Measurements from ENCODE around the gene CTRB1. TPM values are rescaled to one million over a fixed set of nuclear protein-coding genes. Genes with fewer than 3 reads are reported as not detected.

CTRB1 gene
- total RNA-seq, 2 donors from 2014 or later = 14,932 to 20,352 TPM

DNA sequence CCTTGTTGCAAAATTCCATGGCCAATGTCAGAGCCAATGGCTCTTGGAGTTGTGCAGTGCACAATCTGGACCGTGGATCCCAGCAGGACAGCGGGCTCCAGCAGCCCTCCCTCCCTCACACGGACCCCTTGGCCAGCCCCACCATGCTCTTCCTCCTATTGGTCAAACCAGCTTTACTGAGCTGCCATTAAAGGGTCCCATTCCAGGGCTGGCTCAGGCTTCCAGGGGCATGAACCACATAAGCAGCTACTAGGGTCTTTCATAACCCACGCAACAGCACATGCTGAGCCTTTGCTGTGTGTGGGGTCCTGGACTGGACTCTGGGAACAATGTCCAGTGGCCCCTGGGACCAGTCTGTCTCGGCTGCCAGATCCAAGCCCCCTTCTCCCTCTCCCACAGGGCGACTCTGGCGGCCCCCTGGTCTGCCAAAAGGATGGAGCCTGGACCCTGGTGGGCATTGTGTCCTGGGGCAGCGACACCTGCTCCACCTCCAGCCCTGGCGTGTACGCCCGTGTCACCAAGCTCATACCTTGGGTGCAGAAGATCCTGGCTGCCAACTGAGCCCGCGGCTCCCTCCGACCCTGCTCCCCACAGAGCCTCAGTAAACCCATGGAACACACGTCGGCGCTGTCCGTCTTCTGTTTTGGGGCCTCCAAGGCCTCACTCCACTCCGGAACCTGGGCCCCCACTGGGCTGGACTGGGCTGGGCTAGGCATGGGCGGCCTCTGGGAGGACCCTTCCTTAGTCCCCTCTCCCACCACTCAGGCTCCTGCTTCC lies 5.7 kb downstream of the CTRB1 start:
- DNase-seq (peak; percentile 55 to 71 (median 68)), ATAC-seq (no peak)
- H3K36me3 ChIP-seq (replicated peaks in 1 of 2; ENCODE audit: insufficient read depth in 1 of 2, low read depth in 2 of 2) = peaks cover 1 to 8% of the 10 kb centered on the region in 2 donors
- intact Hi-C loops (cut with DNase I) = no loop called here
- peak overlapping the region; percentile 8 to 28 for H3K4me3 ChIP-seq
- H3K4me1 ChIP-seq = peaks cover 50% of the 10 kb centered on the region
- H3K9me3 ChIP-seq = no peaks in the 10 kb centered on the region
- WGBS, 2 donors = 16 to 24% methylated on average over 4 to 20 of the region's 20 CpGs
- peak overlapping the region; percentile 78 to 95 (median 89) for H3K27ac ChIP-seq
- H3K27me3 ChIP-seq = no peaks in the 10 kb centered on the region
- peak; percentile 45 to 84 (median 64) for TF ChIP-seq POLR2A (IDR thresholded peaks at IDR 0.05)
- TF ChIP-seq, protein P1, sequence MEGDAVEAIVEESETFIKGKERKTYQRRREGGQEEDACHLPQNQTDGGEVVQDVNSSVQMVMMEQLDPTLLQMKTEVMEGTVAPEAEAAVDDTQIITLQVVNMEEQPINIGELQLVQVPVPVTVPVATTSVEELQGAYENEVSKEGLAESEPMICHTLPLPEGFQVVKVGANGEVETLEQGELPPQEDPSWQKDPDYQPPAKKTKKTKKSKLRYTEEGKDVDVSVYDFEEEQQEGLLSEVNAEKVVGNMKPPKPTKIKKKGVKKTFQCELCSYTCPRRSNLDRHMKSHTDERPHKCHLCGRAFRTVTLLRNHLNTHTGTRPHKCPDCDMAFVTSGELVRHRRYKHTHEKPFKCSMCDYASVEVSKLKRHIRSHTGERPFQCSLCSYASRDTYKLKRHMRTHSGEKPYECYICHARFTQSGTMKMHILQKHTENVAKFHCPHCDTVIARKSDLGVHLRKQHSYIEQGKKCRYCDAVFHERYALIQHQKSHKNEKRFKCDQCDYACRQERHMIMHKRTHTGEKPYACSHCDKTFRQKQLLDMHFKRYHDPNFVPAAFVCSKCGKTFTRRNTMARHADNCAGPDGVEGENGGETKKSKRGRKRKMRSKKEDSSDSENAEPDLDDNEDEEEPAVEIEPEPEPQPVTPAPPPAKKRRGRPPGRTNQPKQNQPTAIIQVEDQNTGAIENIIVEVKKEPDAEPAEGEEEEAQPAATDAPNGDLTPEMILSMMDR (IDR thresholded peaks at IDR 0.05) = no peak

DNA sequence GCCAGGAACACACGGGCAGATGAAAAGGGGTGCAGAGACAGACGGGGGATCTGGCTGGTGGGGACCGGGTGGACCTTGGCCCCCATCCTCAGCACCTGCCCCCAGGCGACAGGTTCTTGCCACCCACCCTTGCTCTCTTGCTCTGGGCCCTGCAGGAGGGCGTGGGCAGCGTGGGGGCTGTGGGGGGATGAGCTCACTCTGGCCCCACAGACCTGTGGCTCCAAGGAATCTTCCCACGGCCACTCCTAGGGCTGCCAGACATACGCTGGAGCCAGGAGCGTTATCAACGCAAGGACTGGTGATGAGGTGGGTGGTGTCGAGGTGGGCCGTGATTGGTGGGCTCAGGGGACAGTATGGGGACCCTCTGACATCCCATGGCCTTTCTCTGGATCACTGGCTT lies 6.3 kb downstream of the CTRB1 start:
- peak; percentile 4 to 42 (median 34) for TF ChIP-seq POLR2A (IDR thresholded peaks at IDR 0.05)
- TF ChIP-seq, protein P1 (IDR thresholded peaks at IDR 0.05) = peak in 1 of 7 experiments; percentile 2
- DNase-seq (peak; percentile 67 to 78 (median 74)), ATAC-seq (peak; percentile 2)
- Histone ChIP-seq H3K4me1 (peaks cover 55% of the 10 kb centered on the region), H3K27me3 (no peaks in the 10 kb centered on the region), H3K9me3 (no peaks in the 10 kb centered on the region), H3K27ac (peak overlapping the region; percentile 78 to 95 (median 89)), H3K36me3 (replicated peaks in 1 of 2; ENCODE audit: insufficient read depth in 1 of 2, low read depth in 2 of 2) (peaks cover 2 to 13% of the 10 kb centered on the region in 2 donors), H3K4me3 (peak overlapping the region; percentile 8 to 28)
- WGBS, 2 donors = 35 to 41% methylated on average over 5 to 12 of the region's 12 CpGs
- intact Hi-C loops (cut with DNase I) = no loop called here

DNA sequence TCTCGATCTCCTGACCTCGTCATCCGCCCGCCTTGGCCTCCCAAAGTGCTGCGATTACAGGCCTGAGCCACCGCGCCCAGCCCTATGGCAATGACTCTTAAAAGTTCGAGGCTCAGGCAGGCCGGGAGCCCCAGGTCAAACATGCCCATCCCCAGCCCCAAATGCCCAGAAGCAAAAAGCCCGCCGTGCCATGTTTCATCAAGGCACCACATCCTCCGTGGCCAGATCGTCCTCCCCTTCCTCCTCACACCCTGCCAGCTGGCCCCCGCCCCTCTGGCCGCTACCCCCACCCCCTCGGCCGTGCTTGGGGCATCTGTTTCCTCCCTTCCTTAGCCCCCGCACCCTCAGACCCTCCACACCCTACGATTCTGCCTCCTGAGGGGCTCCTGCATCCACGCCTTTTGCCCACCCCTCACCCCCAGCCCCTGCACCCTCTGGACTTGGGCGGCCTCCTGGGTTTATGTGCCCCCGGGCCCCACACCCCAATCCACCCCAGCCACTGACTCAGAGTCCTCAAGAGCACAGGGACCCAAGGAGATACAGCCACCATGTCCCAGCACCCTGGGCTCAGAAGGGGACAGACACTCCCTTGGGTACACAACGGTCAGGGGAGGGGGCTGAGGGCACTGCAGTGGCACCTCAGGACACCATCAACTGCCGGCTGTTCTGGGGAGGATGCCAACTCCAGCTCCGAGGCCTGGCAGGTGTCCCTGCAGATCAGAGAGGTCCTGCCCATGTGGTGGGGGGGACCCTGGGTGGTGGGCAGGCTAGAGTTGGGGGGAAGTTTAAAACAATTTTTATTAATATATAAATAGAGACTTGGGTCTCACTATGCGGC lies 7.1 kb downstream of the CTRB1 start:
- Histone ChIP-seq H3K4me1 (peaks cover 58% of the 10 kb centered on the region), H3K4me3 (no peak overlapping the region)
- intact Hi-C loops (cut with DNase I) = no loop called here

DNA sequence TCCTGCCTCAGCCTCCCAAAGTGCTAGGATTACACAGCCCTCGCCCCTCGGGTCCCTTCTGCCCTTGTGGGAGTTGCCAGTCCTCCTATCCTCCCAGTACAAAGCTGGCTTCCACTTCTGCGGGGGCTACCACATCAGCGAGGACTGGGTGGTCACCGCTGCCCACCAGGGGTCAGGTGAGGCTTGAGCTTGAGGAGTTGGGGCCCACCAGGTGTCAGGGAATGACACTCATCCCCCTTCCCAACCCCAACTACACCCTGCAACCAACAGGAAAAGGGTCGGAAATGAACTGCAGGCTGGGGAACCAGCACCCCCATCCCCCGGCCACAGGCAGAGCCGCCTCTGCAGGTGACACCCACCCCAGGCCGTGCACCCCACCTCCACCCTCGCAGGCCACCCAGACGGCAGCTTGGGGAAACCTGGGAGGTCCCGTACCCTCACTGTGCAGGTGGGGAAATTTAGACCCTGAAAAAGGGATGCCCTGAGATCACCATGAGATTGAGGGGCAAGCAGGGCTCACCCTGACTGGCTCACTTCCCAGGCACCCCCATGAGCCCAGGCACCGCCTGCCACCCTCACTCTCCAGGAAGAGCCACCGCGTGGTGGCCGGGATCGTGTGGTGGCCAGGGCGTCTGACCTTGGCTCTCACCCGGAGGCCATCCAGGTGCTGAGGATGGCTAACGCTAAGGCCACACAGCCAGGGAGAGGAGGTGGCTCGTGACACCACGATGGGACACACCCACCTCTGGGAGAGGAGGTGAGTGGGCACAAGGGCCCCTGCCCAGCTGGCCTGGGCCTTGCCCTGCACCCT lies 8.0 kb downstream of the CTRB1 start:
- ATAC-seq = peak; percentile 4
- Histone ChIP-seq H3K36me3 (replicated peaks in 1 of 2; ENCODE audit: insufficient read depth in 1 of 2, low read depth in 2 of 2) (peaks cover 2 to 13% of the 10 kb centered on the region in 2 donors), H3K9me3 (no peaks in the 10 kb centered on the region), H3K4me3 (no peak overlapping the region), H3K27me3 (no peaks in the 10 kb centered on the region), H3K27ac (peak overlapping the region; percentile 68 to 95 (median 89)), H3K4me1 (peaks cover 58% of the 10 kb centered on the region)
- TF ChIP-seq, protein P1 (IDR thresholded peaks at IDR 0.05) = peak in 2 of 7 experiments; percentile 22 to 24
- TF ChIP-seq POLR2A (IDR thresholded peaks at IDR 0.05) = peak; percentile 56 to 72 (median 59)
- DNase-seq = peak; percentile 80 to 82 (median 81)
- intact Hi-C loops (cut with DNase I) = no loop called here
- 24 to 33% methylated on average over 7 to 22 of the region's 22 CpGs for WGBS, 2 donors

More for the DNA sequence above, 7.1 kb downstream of the CTRB1 start:
- TF ChIP-seq, protein P1 (IDR thresholded peaks at IDR 0.05) = no peak
- TF ChIP-seq POLR2A (IDR thresholded peaks at IDR 0.05) = peak in 1 of 3 donors; percentile 35
- H3K27ac ChIP-seq = peak overlapping the region; percentile 78 to 95 (median 89)
- DNase-seq = peak; percentile 81 to 88 (median 84)
- no peaks in the 10 kb centered on the region for H3K27me3 ChIP-seq
- ATAC-seq = peak; percentile 5
- WGBS, 2 donors = 42 to 51% methylated on average over 22 to 26 of the region's 26 CpGs
- H3K36me3 ChIP-seq (replicated peaks in 1 of 2; ENCODE audit: insufficient read depth in 1 of 2, low read depth in 2 of 2) = peaks cover 2 to 13% of the 10 kb centered on the region in 2 donors
- no peaks in the 10 kb centered on the region for H3K9me3 ChIP-seq
